B cell (primary cell): Measurements from ENCODE around the gene DCDC2B. TPM values are rescaled to one million over a fixed set of nuclear protein-coding genes. Genes with fewer than 3 reads are reported as not detected.
A peak's percentile ranks its signal among the peaks of the same experiment; 100 is the strongest.

Experiments used
- ATAC-seq: fragments of 200-7000 bp; cut with Tn5 transposase; one replicate; pipeline ENCODE4 v1.10.0; 2021; ENCODE audit warnings: low read depth, mild to moderate bottlenecking, moderate number of reproducible peaks, moderate library complexity
- CTCF ChIA-PET: fragments of 350-600 bp; sonication (Branson Sonifier 250); formaldehyde crosslinking; loops from one replicate; lab custom pipeline; 2021; ENCODE audit warnings: antibody characterized with exemption, inconsistent platforms; lab: Charles Lee
- POLR2A ChIA-PET: fragments of 350-600 bp; sonication (Branson Sonifier 250); formaldehyde crosslinking; loops from one replicate; lab custom pipeline; 2021; ENCODE audit warnings: antibody characterized with exemption; lab: Charles Lee
- DNase-seq: peaks from one replicate; pipeline ENCODE4 v3.0.0; 2013
- H2AFZ ChIP-seq: 2 replicates; pipeline ENCODE4 v1.6.1; 2012; ENCODE audit warnings: mild to moderate bottlenecking, low read depth, low read length; ENCODE audit not compliant: insufficient read depth, poor library complexity, severe bottlenecking
- H3K27ac ChIP-seq, 2 donors: 1 replicate in 1 of 2; 2 replicates in 1 of 2; pipeline ENCODE4 v1.5.1; 2012 to 2013; ENCODE audit warnings: low read length in 2 of 2, mild to moderate bottlenecking in 2 of 2, moderate library complexity in 1 of 2
- H3K27me3 ChIP-seq, 4 experiments: fragments of 200-600 bp in 1 of 4; sonication (generic) in 1 of 4; replicated peaks in 1 of 4; 1 replicate in 2 of 4; 2 replicates in 2 of 4; pipeline versions ENCODE4 v1.6.1 to v1.7.0; 2013 to 2016; ENCODE audit warnings: low read length in 3 of 4, mild to moderate bottlenecking in 2 of 4, mixed read lengths in 1 of 4, moderate library complexity in 1 of 4; ENCODE audit not compliant: insufficient read depth in 4 of 4, control insufficient read depth in 3 of 4; ENCODE audit errors: control extremely low read depth in 1 of 4
- H3K36me3 ChIP-seq, 2 experiments: replicated peaks in 1 of 2; 1 replicate in 1 of 2; 2 replicates in 1 of 2; pipeline versions ENCODE4 v1.6.1 to v1.7.1; 2013; ENCODE audit warnings: low read length in 1 of 2; ENCODE audit not compliant: insufficient read depth in 2 of 2, control insufficient read depth in 1 of 2; ENCODE audit errors: control extremely low read depth in 1 of 2, extremely low read depth in 1 of 2
- H3K4me1 ChIP-seq, 2 donors: fragments of 200-600 bp in 1 of 2; sonication (generic) in 1 of 2; 1 replicate in 1 of 2; 2 replicates in 1 of 2; pipeline versions ENCODE4 v1.5.1 to v1.6.1; 2013 to 2017; ENCODE audit warnings: low read length in 2 of 2; ENCODE audit not compliant: control insufficient read depth in 2 of 2, insufficient read depth in 2 of 2
- H3K4me2 ChIP-seq: replicated peaks from 2 replicates; pipeline ENCODE3; 2012; ENCODE audit warnings: mild to moderate bottlenecking, low read depth, low read length; ENCODE audit not compliant: poor library complexity, severe bottlenecking
- H3K4me3 ChIP-seq, 5 experiments: fragments of 200-600 bp in 1 of 5; sonication (generic) in 1 of 5; 1 replicate in 3 of 5; 2 replicates in 2 of 5; pipeline versions ENCODE4 v1.5.1 to v1.7.0; 2011 to 2016; ENCODE audit warnings: low read length in 4 of 5, mild to moderate bottlenecking in 4 of 5, low read depth in 2 of 5, control low read depth in 1 of 5, moderate library complexity in 1 of 5; ENCODE audit not compliant: insufficient read depth in 1 of 5; ENCODE audit errors: control extremely low read depth in 1 of 5, extremely low read depth in 1 of 5
- H3K79me2 ChIP-seq: fragments of 200-600 bp; sonication (generic); one replicate; pipeline ENCODE4 v1.6.0; 2016; ENCODE audit warnings: low read length; ENCODE audit not compliant: control insufficient read depth, insufficient read depth
- H3K9ac ChIP-seq: fragments of 200-600 bp; sonication (generic); 2 replicates; pipeline ENCODE4 v1.6.1; 2017; ENCODE audit warnings: mild to moderate bottlenecking, low read length, moderate library complexity
- H3K9me3 ChIP-seq, 3 donors: one replicate each; pipeline versions ENCODE4 v1.6.1 to v1.7.1; 2013; ENCODE audit warnings: low read length in 2 of 3; ENCODE audit not compliant: control insufficient read depth in 2 of 3, insufficient read depth in 1 of 3; ENCODE audit errors: control extremely low read depth in 1 of 3
- H4K20me1 ChIP-seq: 2 replicates; pipeline ENCODE4 v1.6.0; 2012; ENCODE audit warnings: mild to moderate bottlenecking, low read length; ENCODE audit not compliant: insufficient read depth, control insufficient read depth, poor library complexity, severe bottlenecking
- H3K27ac Mint-ChIP-seq: one replicate; pipeline ENCODE4 v1.8.0; 2021; ENCODE audit warnings: mixed read lengths
- H3K27me3 Mint-ChIP-seq: one replicate; pipeline ENCODE4 v1.8.0; 2021; ENCODE audit warnings: mixed read lengths
- H3K4me1 Mint-ChIP-seq: one replicate; pipeline ENCODE4 v1.8.0; 2021; ENCODE audit warnings: mixed read lengths
- H3K4me3 Mint-ChIP-seq: one replicate; pipeline ENCODE4 v1.8.0; 2021; ENCODE audit warnings: mixed read lengths
- H3K9me3 Mint-ChIP-seq: one replicate; pipeline ENCODE4 v1.8.0; 2022; ENCODE audit warnings: mixed read lengths; ENCODE audit not compliant: insufficient read depth
- CTCF ChIP-seq: fragments of 200-600 bp; IDR thresholded peaks from one replicate; pipeline ENCODE4 v1.8.0; 2022; ENCODE audit warnings: antibody characterized with exemption, mild to moderate bottlenecking
- EZH2 ChIP-seq: IDR thresholded peaks from 2 replicates; pipeline ENCODE4 v1.6.1; 2012; ENCODE audit warnings: borderline replicate concordance, low read depth, mild to moderate bottlenecking, moderate library complexity, low read length; ENCODE audit not compliant: insufficient read depth, poor library complexity, severe bottlenecking
- WGBS: methylation state at CpG from one replicate; pipeline ENCODE4 v1.1.5; 2013; ENCODE audit warnings: missing lambda C conversion rate; ENCODE audit not compliant: insufficient coverage; 5-methylcytosine and 5-hydroxymethylcytosine counted together
- intact Hi-C: fragments of 100-400 bp; cut with micrococcal nuclease; formaldehyde crosslinking; loops from one replicate; pipeline ENCODE4 v1.10.0; 2022
- polyA plus RNA-seq: library from polyadenylated mRNA; depleted of rRNA; stranded (reverse); fragments of >200 nt; gene quantifications from 2 replicates; pipeline ENCODE4 v1.2.3, GENCODE V29; 2012
- total RNA-seq, 2 donors: library from RNA; stranded (reverse); fragments of 120-200 nt in 1 of 2; gene quantifications; 1 replicate in 1 of 2; 2 replicates in 1 of 2; pipeline versions ENCODE4 v1.2.3 to v1.2.4, GENCODE V29; 2013 to 2022

DCDC2B gene
- total and polyA plus RNA-seq, 2 donors (not counting 1 experiment from before 2014, with no cell fraction given), result not detected

- H3K9ac ChIP-seq, result no peak overlapping the region
- H2AFZ ChIP-seq, result no peak overlapping the region
- no peak overlapping the region for H3K4me3 ChIP-seq
- ChIA-PET POLR2A (interaction anchor here (0.6 kb wide), 1 partner anchor 125 kb away, joined by 3 read pairs; no protein-coding TSS in a partner anchor), CTCF (interaction anchor here (0.6 to 1.1 kb wide), 4 partner anchors 17 to 207 kb away, joined by 3 to 8 read pairs (median 4); partner anchors contain the start of gene TXLNA)
- intact Hi-C loops, result no loop called here
- peak overlapping the region; percentile 15 for H3K4me3 Mint-ChIP-seq
- peaks cover 12 to 29% of the 10 kb centered on the region in 2 donors for H3K4me1 ChIP-seq
- peaks cover 4 to 34% of the 10 kb centered on the region in 2 experiments for H3K36me3 ChIP-seq
- H4K20me1 ChIP-seq, result no peaks in the 10 kb centered on the region
- WGBS, result 91% methylated on average over 2 of the region's 3 CpGs
- H3K79me2 ChIP-seq, result no peaks in the 10 kb centered on the region
- DNase-seq (no peak), ATAC-seq (no peak)
- no peak overlapping the region for H3K27ac ChIP-seq
- no peaks in the 10 kb centered on the region for H3K9me3 Mint-ChIP-seq
- no peaks in the 10 kb centered on the region for H3K27me3 Mint-ChIP-seq
- no peaks in the 10 kb centered on the region for H3K27me3 ChIP-seq
- H3K4me2 ChIP-seq, result no peak overlapping the region
- TF ChIP-seq EZH2 (no peak), CTCF (no peak)
- no peaks in the 10 kb centered on the region for H3K9me3 ChIP-seq
- H3K27ac Mint-ChIP-seq, result no peak overlapping the region
- H3K4me1 Mint-ChIP-seq, result peaks cover 23% of the 10 kb centered on the region
These were observed 10.4 kb upstream of the DCDC2B start for GRCh38 chr1:32198237-32199042.
